ENCODE data around the gene CALML6. TPM values are rescaled to one million over a fixed set of nuclear protein-coding genes. Genes with fewer than 3 reads are reported as not detected.

CALML6 gene
- total RNA-seq, 1 donor from 2014 or later: not detected

GRCh38 chr1:1875932-1876331 lies 39.1 kb upstream of the CALML6 start:
- no peak overlapping the region for H3K27ac ChIP-seq
- TF ChIP-seq CTCF (IDR thresholded peaks at IDR 0.05) (no peak), EZH2 (IDR thresholded peaks at IDR 0.05) (no peak)

GRCh38 chr1:1876335-1876930 lies 38.6 kb upstream of the CALML6 start:
- Mint-ChIP-seq H3K27me3 (ENCODE audit: insufficient read depth, low read depth) (peaks cover 4% of the 10 kb centered on the region), H3K36me3 (peaks cover 77% of the 10 kb centered on the region), H3K27ac (no peak overlapping the region), H3K4me3 (no peak overlapping the region), H3K9me3 (peaks cover 60% of the 10 kb centered on the region), H3K4me1 (no peaks in the 10 kb centered on the region)
- TF ChIP-seq EZH2phosphoT487 (IDR thresholded peaks at IDR 0.05): no peak
- no peak for TF ChIP-seq EZH2 (IDR thresholded peaks at IDR 0.05)
- no peak for TF ChIP-seq CTCF (IDR thresholded peaks at IDR 0.05)
- Histone ChIP-seq H3K4me1 (no peaks in the 10 kb centered on the region), H3K4me2 (no peak overlapping the region), H3K9ac (no peak overlapping the region), H2AFZ (replicated peaks) (no peak overlapping the region), H3K36me3 (no peaks in the 10 kb centered on the region), H3K4me3 (no peak overlapping the region), H3K79me2 (ENCODE audit: low read depth) (peaks cover 100% of the 10 kb centered on the region), H3K27me3 (no peaks in the 10 kb centered on the region), H3K27ac (no peak overlapping the region), H3K9me3 (ENCODE audit: low read depth) (no peaks in the 10 kb centered on the region), H3F3A (ENCODE audit: low read depth) (peaks cover 6% of the 10 kb centered on the region), H4K20me1 (ENCODE audit: low read depth) (peaks cover 94% of the 10 kb centered on the region)
- DNase-seq (ENCODE audit: low spot score): no peak

More at GRCh38 chr1:1875932-1876331, 39.1 kb upstream of the CALML6 start:
- H3K36me3 Mint-ChIP-seq: peaks cover 75% of the 10 kb centered on the region
- no peak overlapping the region for H2AFZ ChIP-seq (replicated peaks)
- peaks cover 58% of the 10 kb centered on the region for H3K9me3 Mint-ChIP-seq
- no peaks in the 10 kb centered on the region for H3K4me1 Mint-ChIP-seq
- H3K27ac Mint-ChIP-seq: no peak overlapping the region
- no peaks in the 10 kb centered on the region for H3K36me3 ChIP-seq
- peaks cover 4% of the 10 kb centered on the region for H3K27me3 Mint-ChIP-seq (ENCODE audit: insufficient read depth, low read depth)
- H3K4me3 Mint-ChIP-seq: peak overlapping the region; percentile 18
- no peaks in the 10 kb centered on the region for H3K4me1 ChIP-seq
- no peaks in the 10 kb centered on the region for H3K9me3 ChIP-seq (ENCODE audit: low read depth)
- no peak for DNase-seq (ENCODE audit: low spot score)
- H3K9ac ChIP-seq: no peak overlapping the region
- no peaks in the 10 kb centered on the region for H3K27me3 ChIP-seq
- peaks cover 6% of the 10 kb centered on the region for H3F3A ChIP-seq (ENCODE audit: low read depth)
- H3K4me3 ChIP-seq: no peak overlapping the region
- peaks cover 94% of the 10 kb centered on the region for H4K20me1 ChIP-seq (ENCODE audit: low read depth)
- peaks cover 100% of the 10 kb centered on the region for H3K79me2 ChIP-seq (ENCODE audit: low read depth)
- no peak overlapping the region for H3K4me2 ChIP-seq

- no peak overlapping the region for H3K4me3 Mint-ChIP-seq
Observed at GRCh38 chr1:1877865-1878436, 37.1 kb upstream of the CALML6 start.

GRCh38 chr1:1879942-1880341 lies 35.1 kb upstream of the CALML6 start:
- no peak for DNase-seq (ENCODE audit: low spot score)
- no peak overlapping the region for H3K27ac Mint-ChIP-seq
- H4K20me1 ChIP-seq (ENCODE audit: low read depth): peaks cover 94% of the 10 kb centered on the region

More at GRCh38 chr1:1877865-1878436, 37.1 kb upstream of the CALML6 start:
- peaks cover 94% of the 10 kb centered on the region for H4K20me1 ChIP-seq (ENCODE audit: low read depth)
- H3F3A ChIP-seq (ENCODE audit: low read depth): peaks cover 6% of the 10 kb centered on the region
- H3K36me3 Mint-ChIP-seq: peaks cover 72% of the 10 kb centered on the region
- no peak overlapping the region for H3K4me2 ChIP-seq
- H3K27ac Mint-ChIP-seq: no peak overlapping the region
- H3K27me3 ChIP-seq: no peaks in the 10 kb centered on the region
- H3K4me1 ChIP-seq: no peaks in the 10 kb centered on the region
- no peak for TF ChIP-seq EZH2phosphoT487 (IDR thresholded peaks at IDR 0.05)
- H2AFZ ChIP-seq (replicated peaks): no peak overlapping the region
- DNase-seq (ENCODE audit: low spot score): no peak
- H3K4me1 Mint-ChIP-seq: no peaks in the 10 kb centered on the region
- H3K27me3 Mint-ChIP-seq (ENCODE audit: insufficient read depth, low read depth): peaks cover 2% of the 10 kb centered on the region
- H3K79me2 ChIP-seq (ENCODE audit: low read depth): peaks cover 100% of the 10 kb centered on the region
- H3K9me3 Mint-ChIP-seq: peaks cover 58% of the 10 kb centered on the region
- H3K4me3 ChIP-seq: no peak overlapping the region
- no peaks in the 10 kb centered on the region for H3K9me3 ChIP-seq (ENCODE audit: low read depth)
- H3K9ac ChIP-seq: no peak overlapping the region
- H3K36me3 ChIP-seq: no peaks in the 10 kb centered on the region
- no peak overlapping the region for H3K27ac ChIP-seq

More at GRCh38 chr1:1879942-1880341, 35.1 kb upstream of the CALML6 start:
- Mint-ChIP-seq H3K4me3 (no peak overlapping the region), H3K4me1 (peaks cover 6% of the 10 kb centered on the region), H3K27me3 (ENCODE audit: insufficient read depth, low read depth) (no peaks in the 10 kb centered on the region), H3K9me3 (peaks cover 50% of the 10 kb centered on the region), H3K36me3 (peaks cover 68% of the 10 kb centered on the region)
- no peak overlapping the region for H2AFZ ChIP-seq (replicated peaks)
- H3K4me1 ChIP-seq: peaks cover 9% of the 10 kb centered on the region
- H3K79me2 ChIP-seq (ENCODE audit: low read depth): peaks cover 100% of the 10 kb centered on the region
- H3F3A ChIP-seq (ENCODE audit: low read depth): peaks cover 17% of the 10 kb centered on the region
- TF ChIP-seq EZH2 (IDR thresholded peaks at IDR 0.05) (no peak), CTCF (IDR thresholded peaks at IDR 0.05) (no peak), EZH2phosphoT487 (IDR thresholded peaks at IDR 0.05) (no peak)
- no peak overlapping the region for H3K4me3 ChIP-seq
- H3K9ac ChIP-seq: no peak overlapping the region
- no peaks in the 10 kb centered on the region for H3K36me3 ChIP-seq
- H3K27ac ChIP-seq: no peak overlapping the region
- no peak overlapping the region for H3K4me2 ChIP-seq
- H3K27me3 ChIP-seq: no peaks in the 10 kb centered on the region
- no peaks in the 10 kb centered on the region for H3K9me3 ChIP-seq (ENCODE audit: low read depth)

Data from neural progenitor cell (in vitro differentiated cells).